Liver (tissue), 3 donors: Measurements from ENCODE around the gene FREM3.

ENCODE experiments used
- CTCF ChIP-seq: fragments of 150-350 bp; IDR thresholded peaks from 2 replicates; pipeline ENCODE4 v1.5.1; 2017; ENCODE audit warnings: improper control_type of control experiment, low read depth, low read length; ENCODE audit not compliant: missing input control
- EGR1 ChIP-seq, 2 donors: IDR thresholded peaks; 2 replicates each; pipeline ENCODE4 v1.6.1; 2016 to 2018; ENCODE audit warnings: antibody characterized with exemption in 2 of 2, low read depth in 2 of 2
- FOXA1 ChIP-seq: IDR thresholded peaks from 2 replicates; pipeline ENCODE4 v1.6.1; 2016; ENCODE audit warnings: antibody characterized with exemption
- GABPA ChIP-seq, 2 donors: IDR thresholded peaks in 1 of 2; conservative IDR thresholded peaks in 1 of 2; 2 replicates each; pipeline ENCODE4 v1.6.1; 2016; ENCODE audit warnings: antibody characterized with exemption in 2 of 2, mild to moderate bottlenecking in 1 of 2, moderate library complexity in 1 of 2
- HNF4A ChIP-seq, 2 donors: conservative IDR thresholded peaks; 2 replicates each; pipeline ENCODE4 v1.6.1; 2016; ENCODE audit warnings: antibody characterized with exemption in 2 of 2, mild to moderate bottlenecking in 2 of 2
- JUND ChIP-seq, 2 donors: IDR thresholded peaks; 2 replicates each; pipeline ENCODE4 v1.6.1; 2016; ENCODE audit warnings: antibody characterized with exemption in 2 of 2
- RAD21 ChIP-seq, 2 donors: IDR thresholded peaks; 2 replicates each; pipeline ENCODE4 v1.6.1; 2016; ENCODE audit warnings: antibody characterized with exemption in 2 of 2, mild to moderate bottlenecking in 2 of 2
- REST ChIP-seq: IDR thresholded peaks from 2 replicates; pipeline ENCODE4 v1.6.1; 2016; ENCODE audit warnings: antibody characterized with exemption, mild to moderate bottlenecking
- SP1 ChIP-seq: IDR thresholded peaks from 2 replicates; pipeline ENCODE4 v1.6.1; 2018; ENCODE audit warnings: antibody characterized with exemption, mild to moderate bottlenecking
- TAF1 ChIP-seq: conservative IDR thresholded peaks from 2 replicates; pipeline ENCODE4 v1.6.1; 2016; ENCODE audit warnings: antibody characterized with exemption, mild to moderate bottlenecking
- YY1 ChIP-seq: IDR thresholded peaks from 2 replicates; pipeline ENCODE4 v1.6.1; 2016; ENCODE audit warnings: antibody characterized with exemption, mild to moderate bottlenecking
- TF ChIP-seq, protein P1 (sequence below): IDR thresholded peaks from 2 replicates; pipeline ENCODE4 v1.6.1; 2016; ENCODE audit warnings: antibody characterized with exemption
- TF ChIP-seq, protein P2 (sequence below): IDR thresholded peaks from 2 replicates; pipeline ENCODE4 v1.6.1; 2016; ENCODE audit warnings: antibody characterized with exemption
- donor health status: healthy.
- donor health status: healthy.

GRCh38 chr4:143713553-143713952, 13.1 kb upstream of the FREM3 start:
- TF ChIP-seq RAD21 (IDR thresholded peaks at IDR 0.05), result no peak
- no peak for TF ChIP-seq CTCF
- TF ChIP-seq, protein P1, sequence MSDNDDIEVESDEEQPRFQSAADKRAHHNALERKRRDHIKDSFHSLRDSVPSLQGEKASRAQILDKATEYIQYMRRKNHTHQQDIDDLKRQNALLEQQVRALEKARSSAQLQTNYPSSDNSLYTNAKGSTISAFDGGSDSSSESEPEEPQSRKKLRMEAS, result no peak
- TF ChIP-seq GABPA (IDR thresholded peaks at IDR 0.05 in 1 of 2, conservative IDR thresholded peaks at IDR 0.05 in 1 of 2), result no peak
- TF ChIP-seq REST, result no peak
- no peak for TF ChIP-seq HNF4A (conservative IDR thresholded peaks at IDR 0.05)
- TF ChIP-seq TAF1, result no peak
- no peak for TF ChIP-seq SP1
- no peak for TF ChIP-seq JUND (IDR thresholded peaks at IDR 0.05)
- TF ChIP-seq EGR1 (IDR thresholded peaks at IDR 0.05; ENCODE audit: low read depth in 2 of 2), result no peak
- TF ChIP-seq, protein P2, sequence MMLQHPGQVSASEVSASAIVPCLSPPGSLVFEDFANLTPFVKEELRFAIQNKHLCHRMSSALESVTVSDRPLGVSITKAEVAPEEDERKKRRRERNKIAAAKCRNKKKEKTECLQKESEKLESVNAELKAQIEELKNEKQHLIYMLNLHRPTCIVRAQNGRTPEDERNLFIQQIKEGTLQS, result no peak
- TF ChIP-seq YY1, result no peak
- TF ChIP-seq FOXA1, result no peak
